Kidney tubule cell (primary cell): ENCODE data around the gene PPARGC1A.

ENCODE experiments used
- DNase-seq: peaks from one replicate; pipeline ENCODE4 v3.0.0-alpha.2; 2018; ENCODE audit warnings: low spot score

Gene PPARGC1A

GRCh38 chr4:23889814-23890341, at the start of gene PPARGC1A:
PPARGC1A (minus strand) TSS chr4:23890047; CDS start chr4:23889957, 90 bp downstream.
- peak; percentile 88 for DNase-seq

GRCh38 chr4:23938796-23939195, 48.9 kb upstream of the PPARGC1A start:
- DNase-seq: no peak

GRCh38 chr4:23937173-23937572, 47.3 kb upstream of the PPARGC1A start:
- no peak for DNase-seq

GRCh38 chr4:23934915-23935314, 45.1 kb upstream of the PPARGC1A start:
- DNase-seq: peak; percentile 90

- no peak for DNase-seq
These were observed 44.4 kb upstream of the PPARGC1A start for GRCh38 chr4:23934223-23934622.

GRCh38 chr4:23932901-23933308, 43.1 kb upstream of the PPARGC1A start:
- no peak for DNase-seq

- no peak for DNase-seq
These were observed 42.3 kb upstream of the PPARGC1A start for GRCh38 chr4:23932186-23932585.

- DNase-seq: peak; percentile 31
These were observed 41.6 kb upstream of the PPARGC1A start for GRCh38 chr4:23931489-23931830.

GRCh38 chr4:23930750-23931488, 41.1 kb upstream of the PPARGC1A start:
- peak; percentile 66 for DNase-seq

GRCh38 chr4:23929248-23929647, 39.4 kb upstream of the PPARGC1A start:
- DNase-seq: no peak

GRCh38 chr4:23924556-23924955, 34.7 kb upstream of the PPARGC1A start:
- no peak for DNase-seq

- DNase-seq: peak; percentile 29
These were observed 34.0 kb upstream of the PPARGC1A start for GRCh38 chr4:23923840-23924239.

GRCh38 chr4:23923141-23923540, 33.3 kb upstream of the PPARGC1A start:
- DNase-seq: no peak

GRCh38 chr4:23922541-23923111, 32.8 kb upstream of the PPARGC1A start:
- DNase-seq: peak; percentile 24

- DNase-seq: peak; percentile 14
These were observed 32.2 kb upstream of the PPARGC1A start for GRCh38 chr4:23922013-23922412.

GRCh38 chr4:23921447-23921845, 31.6 kb upstream of the PPARGC1A start:
- DNase-seq: peak; percentile 55

GRCh38 chr4:23920716-23921446, 31.0 kb upstream of the PPARGC1A start:
- DNase-seq: no peak

GRCh38 chr4:23920296-23920695, 30.4 kb upstream of the PPARGC1A start:
- no peak for DNase-seq

- no peak for DNase-seq
These were observed 26.4 kb upstream of the PPARGC1A start for GRCh38 chr4:23916282-23916681.

- DNase-seq: no peak
These were observed 25.7 kb upstream of the PPARGC1A start for GRCh38 chr4:23915459-23916132.

GRCh38 chr4:23911675-23912455, 22.0 kb upstream of the PPARGC1A start:
- DNase-seq: no peak

- peak; percentile 46 for DNase-seq
These were observed 19.8 kb upstream of the PPARGC1A start for GRCh38 chr4:23909671-23910070.
